ENCODE data around the gene SLCO2A1.

GRCh38 chr3:133994166-133994890, 35.4 kb downstream of the SLCO2A1 start:
- no peak for TF ChIP-seq FOXM1 (IDR thresholded peaks at IDR 0.05; ENCODE audit: borderline replicate concordance)
- TF ChIP-seq ARNT (IDR thresholded peaks at IDR 0.05): no peak
- TF ChIP-seq FOXA1 (IDR thresholded peaks at IDR 0.05): no peak
- no peak for TF ChIP-seq SP1 (IDR thresholded peaks at IDR 0.05)
- TF ChIP-seq SUZ12 (IDR thresholded peaks at IDR 0.05): no peak
- TF ChIP-seq CTBP1 (IDR thresholded peaks at IDR 0.05; ENCODE audit: borderline replicate concordance): no peak
- no peak for TF ChIP-seq L3MBTL2 (conservative IDR thresholded peaks at IDR 0.05)
- no peak for TF ChIP-seq BHLHE40 (IDR thresholded peaks at IDR 0.05; ENCODE audit: borderline replicate concordance)
- no peak for TF ChIP-seq ELF4 (IDR thresholded peaks at IDR 0.05)

All from HEK293T (cell line).